Hepatocyte (in vitro differentiated cells): ENCODE results near the gene DRC7. TPM values are rescaled to one million over a fixed set of nuclear protein-coding genes. Genes with fewer than 3 reads are reported as not detected.
"Not testable (repeated sequence)": the region's sequence is repeated elsewhere in the genome, so short reads cannot be mapped to it uniquely, and the experiment has no call there.

Experiments
- DNase-seq: peaks from one replicate; pipeline ENCODE4 v3.0.0-alpha.2; 2016; ENCODE audit warnings: low spot score
- H2AFZ ChIP-seq: fragments of 200-600 bp; sonication (generic); 2 replicates; pipeline ENCODE4 v1.6.0; 2016; ENCODE audit warnings: antibody characterized with exemption, mild to moderate bottlenecking
- H3K27ac ChIP-seq: fragments of 200-600 bp; sonication (generic); 2 replicates; pipeline ENCODE4 v1.5.1; 2016; ENCODE audit warnings: mild to moderate bottlenecking
- H3K27me3 ChIP-seq: fragments of 200-600 bp; sonication (generic); 2 replicates; pipeline ENCODE4 v1.6.1; 2016
- H3K36me3 ChIP-seq: fragments of 200-600 bp; sonication (generic); replicated peaks from 2 replicates; pipeline ENCODE4 v1.5.1; 2016; ENCODE audit warnings: low read depth; ENCODE audit not compliant: insufficient read depth
- H3K4me1 ChIP-seq: fragments of 200-600 bp; sonication (generic); 2 replicates; pipeline ENCODE4 v1.5.1; 2016; ENCODE audit warnings: mild to moderate bottlenecking, moderate library complexity; ENCODE audit not compliant: insufficient read depth
- H3K4me2 ChIP-seq: fragments of 200-600 bp; sonication (generic); 2 replicates; pipeline ENCODE4 v1.6.0; 2016
- H3K4me3 ChIP-seq: fragments of 200-600 bp; sonication (generic); 2 replicates; pipeline ENCODE4 v1.5.1; 2016; ENCODE audit warnings: mild to moderate bottlenecking
- H3K79me2 ChIP-seq: fragments of 200-600 bp; sonication (generic); 2 replicates; pipeline ENCODE4 v1.6.0; 2017; ENCODE audit warnings: mild to moderate bottlenecking
- H3K9me2 ChIP-seq: fragments of 200-600 bp; sonication (generic); replicated peaks from 2 replicates; pipeline ENCODE4 v1.6.0; 2017; ENCODE audit warnings: mild to moderate bottlenecking; ENCODE audit not compliant: insufficient read depth
- H3K9me3 ChIP-seq: fragments of 200-600 bp; sonication (generic); 2 replicates; pipeline ENCODE4 v1.5.1; 2016; ENCODE audit warnings: low read depth, mild to moderate bottlenecking
- H4K20me1 ChIP-seq: fragments of 200-600 bp; sonication (generic); 2 replicates; pipeline ENCODE4 v1.6.0; 2016; ENCODE audit warnings: mild to moderate bottlenecking; ENCODE audit not compliant: insufficient read depth, poor library complexity, severe bottlenecking
- CTCF ChIP-seq: fragments of 200-600 bp; sonication (generic); IDR thresholded peaks from 2 replicates; pipeline ENCODE4 v1.5.1; 2016; ENCODE audit warnings: antibody characterized with exemption, mild to moderate bottlenecking; ENCODE audit not compliant: poor library complexity
- EZH2 ChIP-seq: fragments of 200-600 bp; sonication (generic); IDR thresholded peaks from 2 replicates; pipeline ENCODE4 v1.6.1; 2016; ENCODE audit warnings: antibody characterized with exemption, mild to moderate bottlenecking, borderline replicate concordance
- EZH2phosphoT487 ChIP-seq: fragments of 200-600 bp; sonication (generic); IDR thresholded peaks from one replicate; pipeline ENCODE4 v1.6.1; 2018; ENCODE audit warnings: antibody characterized with exemption, mild to moderate bottlenecking, low read depth, moderate library complexity; ENCODE audit not compliant: unreplicated experiment, severe bottlenecking
- WGBS: methylation state at CpG from one replicate; pipeline ENCODE4 v1.1.6; 2016; ENCODE audit warnings: low lambda C conversion rate; ENCODE audit errors: missing lambda C conversion rate; 5-methylcytosine and 5-hydroxymethylcytosine counted together
- polyA plus RNA-seq: library from polyadenylated mRNA; unstranded; fragments of >200 nt; fragmentation: Nextera tagmentation; extraction: Ambion mirVana; gene quantifications from 2 replicates; pipeline ENCODE4 v1.2.1, GENCODE V29; 2016
- total RNA-seq: library from RNA; depleted of rRNA; stranded (reverse); fragments of >200 nt; gene quantifications from 2 replicates; pipeline ENCODE4 v1.2.3, GENCODE V29; 2014

The DRC7 gene
- total and polyA plus RNA-seq, 2 experiments from 2014 or later: 0.27 to 0.93 TPM

DNA sequence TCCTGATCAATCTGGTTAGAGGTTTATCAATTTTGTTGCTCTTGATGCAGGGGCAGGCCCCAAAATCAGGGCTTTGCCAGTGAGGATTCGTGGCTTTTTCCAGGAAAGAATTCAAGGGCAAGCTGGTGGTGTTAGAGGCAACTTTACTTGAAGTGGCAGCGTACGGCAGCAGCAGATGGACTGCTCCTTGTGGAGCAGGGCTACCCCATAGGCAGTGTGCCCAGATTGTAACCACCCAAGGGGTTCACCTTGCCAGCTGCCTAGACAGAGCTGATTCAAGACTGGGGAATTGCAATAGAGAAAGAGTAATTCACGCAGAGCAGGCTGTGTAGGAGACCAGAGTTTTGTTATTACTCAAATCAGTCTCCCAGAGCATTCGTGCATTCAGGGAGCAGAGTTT, 16.7 kb downstream of the DRC7 start:
- no peak overlapping the region for H3K27ac ChIP-seq
- H3K9me3 ChIP-seq: no peaks in the 10 kb centered on the region
- no peaks in the 10 kb centered on the region for H3K9me2 ChIP-seq
- H3K4me3 ChIP-seq: no peak overlapping the region
- no peak overlapping the region for H2AFZ ChIP-seq
- no peaks in the 10 kb centered on the region for H3K79me2 ChIP-seq
- no peaks in the 10 kb centered on the region for H3K27me3 ChIP-seq
- no peak for DNase-seq
- TF ChIP-seq EZH2phosphoT487 (no peak), EZH2 (no peak), CTCF (no peak)
- H3K4me1 ChIP-seq: no peaks in the 10 kb centered on the region
- 91% methylated on average over 5 of the region's 5 CpGs for WGBS
- no peak overlapping the region for H3K4me2 ChIP-seq
- no peaks in the 10 kb centered on the region for H3K36me3 ChIP-seq
- no peaks in the 10 kb centered on the region for H4K20me1 ChIP-seq

- no peak overlapping the region for H3K4me3 ChIP-seq
- no peak overlapping the region for H3K27ac ChIP-seq
- DNase-seq: no peak
- no peak overlapping the region for H2AFZ ChIP-seq
- no peaks in the 10 kb centered on the region for H3K36me3 ChIP-seq
- no peaks in the 10 kb centered on the region for H3K79me2 ChIP-seq
- no peak overlapping the region for H3K4me2 ChIP-seq
- H3K27me3 ChIP-seq: no peaks in the 10 kb centered on the region
- no peak for TF ChIP-seq EZH2
- TF ChIP-seq EZH2phosphoT487: no peak
- TF ChIP-seq CTCF: no peak
- H3K4me1 ChIP-seq: no peaks in the 10 kb centered on the region
- H4K20me1 ChIP-seq: no peaks in the 10 kb centered on the region
- WGBS: 91% methylated on average over 3 of the region's 3 CpGs
- no peaks in the 10 kb centered on the region for H3K9me2 ChIP-seq
- no peaks in the 10 kb centered on the region for H3K9me3 ChIP-seq
These were observed 17.4 kb downstream of the DRC7 start for GRCh38 chr16:57711993-57712392.

DNA sequence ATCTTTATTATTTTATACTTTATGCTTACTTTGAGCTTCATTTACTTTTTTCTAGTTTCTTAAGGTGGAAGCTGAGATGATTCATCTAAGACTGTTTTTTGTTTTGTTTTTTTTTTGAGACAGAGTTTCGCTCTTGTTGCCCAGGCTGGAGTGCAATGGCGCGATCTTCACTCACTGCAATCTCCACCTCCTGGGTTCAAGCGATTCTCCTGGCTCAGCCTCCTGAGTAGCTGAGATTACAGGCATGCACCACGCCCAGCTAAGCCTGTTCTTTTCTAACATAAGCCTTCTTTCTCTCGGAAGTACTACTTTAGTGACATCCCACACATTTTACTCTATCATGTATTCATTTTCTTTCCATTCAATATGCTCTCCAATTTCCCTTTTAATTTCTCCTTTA, 18.0 kb downstream of the DRC7 start:
- H3K27ac ChIP-seq, H3K79me2 ChIP-seq, H2AFZ ChIP-seq, DNase-seq, H3K36me3 ChIP-seq, H3K9me2 ChIP-seq, H3K4me1 ChIP-seq, H3K9me3 ChIP-seq, H4K20me1 ChIP-seq, H3K4me3 ChIP-seq, H3K4me2 ChIP-seq, H3K27me3 ChIP-seq: not testable (repeated sequence)
- WGBS: 75% methylated on average over 6 of the region's 6 CpGs

DNA sequence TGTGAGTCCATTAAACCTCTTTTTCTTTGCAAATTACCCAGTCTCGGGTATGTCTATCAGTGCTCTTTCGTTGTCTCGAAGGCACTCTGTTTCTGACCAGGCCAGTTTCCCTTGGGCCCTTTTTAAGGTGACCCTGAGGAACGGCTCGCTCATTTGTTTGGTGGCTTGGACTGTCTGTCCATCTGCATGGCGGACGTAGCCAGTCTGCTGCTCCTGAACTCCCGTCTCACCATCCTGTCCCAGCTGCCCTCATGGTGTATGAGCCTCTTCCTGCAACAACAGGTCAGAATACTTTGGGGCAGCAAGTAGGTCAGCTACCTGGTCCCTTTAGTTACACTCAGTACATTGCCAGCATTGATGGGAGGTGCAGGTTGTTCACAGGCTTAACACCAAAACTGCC, 19.0 kb downstream of the DRC7 start:
- H3K79me2 ChIP-seq: no peaks in the 10 kb centered on the region
- no peak overlapping the region for H3K4me2 ChIP-seq
- no peak overlapping the region for H3K4me3 ChIP-seq
- H3K36me3 ChIP-seq: no peaks in the 10 kb centered on the region
- H3K9me2 ChIP-seq: no peaks in the 10 kb centered on the region
- WGBS: 85% methylated on average over 8 of the region's 8 CpGs
- H3K27ac ChIP-seq: no peak overlapping the region
- no peaks in the 10 kb centered on the region for H3K27me3 ChIP-seq
- TF ChIP-seq EZH2phosphoT487 (no peak), EZH2 (no peak), CTCF (no peak)
- no peaks in the 10 kb centered on the region for H3K4me1 ChIP-seq
- no peaks in the 10 kb centered on the region for H4K20me1 ChIP-seq
- H3K9me3 ChIP-seq: no peaks in the 10 kb centered on the region
- H2AFZ ChIP-seq: no peak overlapping the region
- DNase-seq: no peak
